H7 (cell line): Measurements from ENCODE around the gene ELFN2. TPM values are rescaled to one million over a fixed set of nuclear protein-coding genes. Genes with fewer than 3 reads are reported as not detected.

Experiments
- DNase-seq: peaks from one replicate; pipeline ENCODE4 v3.0.0; 2012
- H3K27me3 ChIP-seq: 2 replicates; pipeline ENCODE4 v1.6.0; 2011; ENCODE audit warnings: mild to moderate bottlenecking, low read length; ENCODE audit not compliant: control insufficient read depth, insufficient read depth
- H3K36me3 ChIP-seq: replicated peaks from 2 replicates; pipeline ENCODE4 v1.5.1; 2011; ENCODE audit warnings: low read length; ENCODE audit not compliant: control insufficient read depth, insufficient read depth
- H3K4me3 ChIP-seq: 2 replicates; pipeline ENCODE4 v1.5.1; 2011; ENCODE audit warnings: low read depth, mild to moderate bottlenecking, control low read depth, low read length, moderate library complexity; ENCODE audit not compliant: insufficient read depth
- total RNA-seq: library from RNA; depleted of rRNA; stranded (reverse); fragments of >200 nt; shearing (Covaris generic); gene quantifications from 2 replicates; pipeline ENCODE4 v1.2.3, GENCODE V29; 2014

Gene ELFN2
- total RNA-seq, 1 experiment from 2014 or later: 0.14 TPM

- Histone ChIP-seq H3K27me3 (no peaks in the 10 kb centered on the region), H3K36me3 (no peaks in the 10 kb centered on the region), H3K4me3 (no peak overlapping the region)
- DNase-seq: no peak
Observed at GRCh38 chr22:37381489-37381888, 45.8 kb downstream of the ELFN2 start.

- no peaks in the 10 kb centered on the region for H3K36me3 ChIP-seq
Observed at GRCh38 chr22:37379722-37380121, 47.6 kb downstream of the ELFN2 start.

GRCh38 chr22:37379085-37379484 is 48.2 kb downstream of the ELFN2 start:
- DNase-seq: no peak
- Histone ChIP-seq H3K4me3 (no peak overlapping the region), H3K27me3 (no peaks in the 10 kb centered on the region), H3K36me3 (no peaks in the 10 kb centered on the region)

More at GRCh38 chr22:37379722-37380121, 47.6 kb downstream of the ELFN2 start:
- Histone ChIP-seq H3K4me3 (no peak overlapping the region), H3K27me3 (no peaks in the 10 kb centered on the region)
- DNase-seq: no peak

- no peak for DNase-seq
- Histone ChIP-seq H3K27me3 (no peaks in the 10 kb centered on the region), H3K4me3 (no peak overlapping the region)
Observed at GRCh38 chr22:37378642-37379058, 48.6 kb downstream of the ELFN2 start.

GRCh38 chr22:37377927-37378326 is 49.4 kb downstream of the ELFN2 start:
- Histone ChIP-seq H3K36me3 (no peaks in the 10 kb centered on the region), H3K27me3 (no peaks in the 10 kb centered on the region), H3K4me3 (no peak overlapping the region)
- DNase-seq: no peak

More at GRCh38 chr22:37378642-37379058, 48.6 kb downstream of the ELFN2 start:
- H3K36me3 ChIP-seq: no peaks in the 10 kb centered on the region

- no peak for DNase-seq
- Histone ChIP-seq H3K4me3 (no peak overlapping the region), H3K27me3 (no peaks in the 10 kb centered on the region), H3K36me3 (no peaks in the 10 kb centered on the region)
Observed at GRCh38 chr22:37377138-37377537, 50.1 kb downstream of the ELFN2 start.

GRCh38 chr22:37376643-37377042 is 50.6 kb downstream of the ELFN2 start:
- H3K27me3 ChIP-seq: no peaks in the 10 kb centered on the region
- H3K4me3 ChIP-seq: no peak overlapping the region
- no peak for DNase-seq
- no peaks in the 10 kb centered on the region for H3K36me3 ChIP-seq

GRCh38 chr22:37375801-37376200 is 51.5 kb downstream of the ELFN2 start:
- no peaks in the 10 kb centered on the region for H3K36me3 ChIP-seq
- no peak overlapping the region for H3K4me3 ChIP-seq
- H3K27me3 ChIP-seq: no peaks in the 10 kb centered on the region
- no peak for DNase-seq

- H3K36me3 ChIP-seq: no peaks in the 10 kb centered on the region
- H3K27me3 ChIP-seq: no peaks in the 10 kb centered on the region
- no peak overlapping the region for H3K4me3 ChIP-seq
- DNase-seq: no peak
Observed at GRCh38 chr22:37374571-37374970, 52.7 kb downstream of the ELFN2 start.

GRCh38 chr22:37373451-37373850 is 53.8 kb downstream of the ELFN2 start:
- Histone ChIP-seq H3K36me3 (no peaks in the 10 kb centered on the region), H3K27me3 (no peaks in the 10 kb centered on the region), H3K4me3 (no peak overlapping the region)
- no peak for DNase-seq

- no peak overlapping the region for H3K4me3 ChIP-seq
- no peaks in the 10 kb centered on the region for H3K27me3 ChIP-seq
- H3K36me3 ChIP-seq: no peaks in the 10 kb centered on the region
- no peak for DNase-seq
Observed at GRCh38 chr22:37371911-37372310, 55.4 kb downstream of the ELFN2 start.

GRCh38 chr22:37371491-37371890 is 55.8 kb downstream of the ELFN2 start:
- no peak for DNase-seq
- Histone ChIP-seq H3K36me3 (no peaks in the 10 kb centered on the region), H3K4me3 (no peak overlapping the region), H3K27me3 (no peaks in the 10 kb centered on the region)

GRCh38 chr22:37370306-37370979 is 56.8 kb downstream of the ELFN2 start:
- no peak overlapping the region for H3K4me3 ChIP-seq
- no peaks in the 10 kb centered on the region for H3K36me3 ChIP-seq
- no peak for DNase-seq
- H3K27me3 ChIP-seq: no peaks in the 10 kb centered on the region

GRCh38 chr22:37369483-37369882 is 57.8 kb downstream of the ELFN2 start:
- H3K36me3 ChIP-seq: no peaks in the 10 kb centered on the region

GRCh38 chr22:37368058-37368457 is 59.2 kb downstream of the ELFN2 start:
- H3K36me3 ChIP-seq: no peaks in the 10 kb centered on the region
- H3K4me3 ChIP-seq: no peak overlapping the region
- DNase-seq: peak; percentile 79
- H3K27me3 ChIP-seq: no peaks in the 10 kb centered on the region

More at GRCh38 chr22:37369483-37369882, 57.8 kb downstream of the ELFN2 start:
- Histone ChIP-seq H3K27me3 (no peaks in the 10 kb centered on the region), H3K4me3 (no peak overlapping the region)
- DNase-seq: no peak

- Histone ChIP-seq H3K27me3 (no peaks in the 10 kb centered on the region), H3K36me3 (no peaks in the 10 kb centered on the region), H3K4me3 (no peak overlapping the region)
- DNase-seq: no peak
Observed at GRCh38 chr22:37366601-37367000, 60.7 kb downstream of the ELFN2 start.
